Endothelial cell of umbilical vein (primary cell): Measurements from ENCODE around the gene AIG1. TPM values are rescaled to one million over a fixed set of nuclear protein-coding genes. Genes with fewer than 3 reads are reported as not detected.

Source experiments
- BruUV-seq: library from RNA; stranded (reverse); fragments of 400-500 nt; replicated peaks from 2 replicates; lab custom pipeline; 2021; lab: Mats Ljungman, UMichigan
- CTCF ChIA-PET: fragments of 300-600, 350-600 bp; sonication (Branson Sonifier 250); formaldehyde crosslinking; loops from one replicate; lab custom pipeline; 2021; ENCODE audit warnings: antibody characterized with exemption, inconsistent platforms; lab: Charles Lee
- POLR2A ChIA-PET: fragments of 300-600, 350-600 bp; sonication (Branson Sonifier 250); formaldehyde crosslinking; loops from one replicate; lab custom pipeline; 2021; ENCODE audit warnings: antibody characterized with exemption, inconsistent platforms; lab: Charles Lee
- DNase-seq: peaks from one replicate; pipeline ENCODE4 v3.0.0-alpha.2; 2011; ENCODE audit warnings: low read depth, low spot score
- FAIRE-seq: peaks from 2 replicates; lab custom pipeline; 2011; peaks lifted over from hg19 to GRCh38; lab: Jason Lieb, UNC
- H2AFZ ChIP-seq: 2 replicates; pipeline ENCODE4 v1.6.0; 2012; ENCODE audit warnings: low read depth, low read length, control low read depth, inconsistent platforms
- H3K27ac ChIP-seq: 2 replicates; pipeline ENCODE4 v1.5.1; 2011; ENCODE audit warnings: low read depth, mild to moderate bottlenecking, control low read depth, low read length, moderate library complexity; ENCODE audit not compliant: insufficient read depth
- H3K27me3 ChIP-seq, 2 experiments: 2 replicates each; pipeline versions ENCODE4 v1.6.0 to v1.6.1; 2011; ENCODE audit warnings: low read length in 2 of 2, mixed read lengths in 1 of 2; ENCODE audit not compliant: control insufficient read depth in 2 of 2, insufficient read depth in 2 of 2
- H3K36me3 ChIP-seq, 2 experiments: 2 replicates in 1 of 2; 3 replicates in 1 of 2; pipeline ENCODE4 v1.5.1; 2011; ENCODE audit warnings: low read length in 2 of 2, mild to moderate bottlenecking in 1 of 2, moderate library complexity in 1 of 2; ENCODE audit not compliant: control insufficient read depth in 2 of 2, insufficient read depth in 2 of 2; ENCODE audit errors: extremely low read depth in 1 of 2
- H3K4me1 ChIP-seq: 3 replicates; pipeline ENCODE4 v1.5.1; 2011; ENCODE audit warnings: mild to moderate bottlenecking, low read length; ENCODE audit not compliant: control insufficient read depth, insufficient read depth; ENCODE audit errors: extremely low read depth
- H3K4me2 ChIP-seq: 2 replicates; pipeline ENCODE4 v1.6.1; 2011; ENCODE audit warnings: low read length, control low read depth, mixed read lengths; ENCODE audit not compliant: insufficient read depth
- H3K4me3 ChIP-seq, 3 experiments: fragments of 200-600 bp in 1 of 3; sonication (generic), shearing (Covaris generic) in 1 of 3; replicated peaks in 1 of 3; 2 replicates each; pipeline ENCODE4 v1.5.1; 2011 to 2016; ENCODE audit warnings: control low read depth in 3 of 3, low read length in 3 of 3, mild to moderate bottlenecking in 2 of 3, inconsistent platforms in 1 of 3, low read depth in 1 of 3, moderate library complexity in 1 of 3; ENCODE audit not compliant: insufficient read depth in 1 of 3
- H3K79me2 ChIP-seq: 2 replicates; pipeline ENCODE4 v1.6.0; 2012; ENCODE audit warnings: low read length, inconsistent platforms; ENCODE audit not compliant: control insufficient read depth, insufficient read depth
- H3K9ac ChIP-seq: replicated peaks from 2 replicates; pipeline ENCODE3; 2011; ENCODE audit warnings: low read length, control low read depth; ENCODE audit not compliant: insufficient read depth; ENCODE audit errors: extremely low read depth
- H3K9me1 ChIP-seq: replicated peaks from 3 replicates; pipeline ENCODE4 v1.6.0; 2011; ENCODE audit warnings: mild to moderate bottlenecking, low read length; ENCODE audit not compliant: control insufficient read depth, insufficient read depth; ENCODE audit errors: extremely low read depth
- H3K9me3 ChIP-seq: replicated peaks from 2 replicates; pipeline ENCODE4 v1.5.1; 2012; ENCODE audit warnings: low read length, inconsistent platforms; ENCODE audit not compliant: control insufficient read depth, insufficient read depth
- H4K20me1 ChIP-seq: replicated peaks from 2 replicates; pipeline ENCODE3; 2011; ENCODE audit warnings: mild to moderate bottlenecking, low read length; ENCODE audit not compliant: control insufficient read depth, insufficient read depth; ENCODE audit errors: extremely low read depth
- CTCF ChIP-seq, 2 donors: IDR thresholded peaks; 1 replicate in 1 of 2; 2 replicates in 1 of 2; pipeline ENCODE4 v1.5.1; 2011; ENCODE audit warnings: low read length in 2 of 2, mild to moderate bottlenecking in 2 of 2, moderate library complexity in 2 of 2, control low read depth in 1 of 2, inconsistent platforms in 1 of 2, low read depth in 1 of 2; ENCODE audit not compliant: insufficient read depth in 1 of 2; ENCODE audit errors: extremely low read depth in 1 of 2
- EZH2 ChIP-seq: IDR thresholded peaks from 2 replicates; pipeline ENCODE4 v1.6.1; 2012; ENCODE audit warnings: borderline replicate concordance, low read depth, mild to moderate bottlenecking, moderate library complexity, low read length, inconsistent platforms; ENCODE audit not compliant: severe bottlenecking
- FOS ChIP-seq: IDR thresholded peaks from 2 replicates; pipeline ENCODE4 v1.6.1; 2011; ENCODE audit warnings: mild to moderate bottlenecking, low read length, moderate library complexity, borderline replicate concordance; ENCODE audit not compliant: insufficient read depth
- GATA2 ChIP-seq: IDR thresholded peaks from 2 replicates; pipeline ENCODE4 v1.7.0; 2011; ENCODE audit warnings: low read depth, mild to moderate bottlenecking, moderate library complexity, mixed read lengths, low read length; ENCODE audit not compliant: insufficient read length, insufficient read depth
- JUN ChIP-seq: IDR thresholded peaks from 2 replicates; pipeline ENCODE4 v1.6.1; 2011; ENCODE audit warnings: borderline replicate concordance, low read depth; ENCODE audit not compliant: insufficient read length, insufficient read depth
- MAX ChIP-seq: IDR thresholded peaks from 2 replicates; pipeline ENCODE4 v1.6.1; 2011; ENCODE audit not compliant: insufficient read depth, insufficient read length
- MYC ChIP-seq: IDR thresholded peaks from one replicate; pipeline ENCODE4 v1.6.1; 2011; ENCODE audit warnings: mild to moderate bottlenecking, low read depth, low read length
- POLR2A ChIP-seq: IDR thresholded peaks from 2 replicates; pipeline ENCODE4 v1.6.1; 2012; ENCODE audit warnings: low read depth, mild to moderate bottlenecking, control low read depth, low read length
- POLR2AphosphoS5 ChIP-seq: IDR thresholded peaks from 2 replicates; pipeline ENCODE4 v1.6.1; 2012; ENCODE audit warnings: low read depth, mild to moderate bottlenecking, control low read depth, low read length, moderate library complexity; ENCODE audit not compliant: insufficient read depth
- dilution Hi-C: fragments of 300-500 bp; cut with MboI; formaldehyde crosslinking; loops from one replicate; pipeline ENCODE4 v1.15.0; 2019; ENCODE audit warnings: low sequenced_read_pairs; ENCODE audit not compliant: extremely low pct_ligation_motif_present
- intact Hi-C: fragments of 100-400 bp; cut with micrococcal nuclease; formaldehyde crosslinking; loops from one replicate; pipeline ENCODE4 v1.10.0; 2022
- polyA plus RNA-seq, 4 experiments: library from polyadenylated mRNA; depleted of rRNA in 3 of 4; stranded (reverse) in 3 of 4; unstranded in 1 of 4; fragments of >200 nt; gene quantifications; 2 replicates each; pipeline versions ENCODE4 v1.2.1 to v1.2.3, GENCODE V29; 2011 to 2012; ENCODE audit warnings: missing spikeins in 1 of 4
- total RNA-seq: library from RNA; stranded (reverse); gene quantifications from 2 replicates; pipeline ENCODE4 v1.2.3, GENCODE V29; 2021

The AIG1 gene
- total and polyA plus RNA-seq, 2 donors (not counting 3 experiments of a cell fraction or from before 2014, with no cell fraction given) = 17.7 to 22.7 TPM

GRCh38 chr6:143251288-143251687 lies 190.6 kb downstream of the AIG1 start:
- DNase-seq (no peak), FAIRE-seq (no peak)
- H4K20me1 ChIP-seq = no peaks in the 10 kb centered on the region
- H3K4me1 ChIP-seq = no peaks in the 10 kb centered on the region
- no peaks in the 10 kb centered on the region for H3K36me3 ChIP-seq
- no peak overlapping the region for H3K4me2 ChIP-seq
- ChIA-PET POLR2A (no interaction called here), CTCF (interaction anchor here (1.3 kb wide), 1 partner anchor 18 kb away, joined by 4 read pairs; no protein-coding TSS in a partner anchor)
- no peaks in the 10 kb centered on the region for H3K9me1 ChIP-seq
- no peak overlapping the region for H3K27ac ChIP-seq
- intact Hi-C loops = no loop called here
- no peaks in the 10 kb centered on the region for H3K9me3 ChIP-seq
- H3K4me3 ChIP-seq = no peak overlapping the region
- no peak overlapping the region for H2AFZ ChIP-seq
- no peaks in the 10 kb centered on the region for H3K79me2 ChIP-seq
- H3K9ac ChIP-seq = no peak overlapping the region
- dilution Hi-C loops = no loop called here
- H3K27me3 ChIP-seq = no peaks in the 10 kb centered on the region
- TF ChIP-seq POLR2A = no peak
- no peak for TF ChIP-seq CTCF (IDR thresholded peaks at IDR 0.05; ENCODE audit: extremely low read depth in 1 of 2, insufficient read depth in 1 of 2, low read depth in 1 of 2, low read length in 2 of 2)
- no peak for TF ChIP-seq POLR2AphosphoS5
- TF ChIP-seq EZH2 = no peak
- no peak for TF ChIP-seq MAX
- TF ChIP-seq MYC = no peak
- BruUV-seq = no TSS peak

GRCh38 chr6:143252961-143253360 lies 192.3 kb downstream of the AIG1 start:
- no peak overlapping the region for H3K27ac ChIP-seq

More at GRCh38 chr6:143252961-143253360, 192.3 kb downstream of the AIG1 start:
- no peaks in the 10 kb centered on the region for H3K4me1 ChIP-seq
- BruUV-seq = no TSS peak
- POLR2A ChIA-PET = no interaction called here
- no peak overlapping the region for H2AFZ ChIP-seq
- H3K4me2 ChIP-seq = no peak overlapping the region
- intact Hi-C loops (no loop called here), dilution Hi-C loops (no loop called here)
- H3K9ac ChIP-seq = no peak overlapping the region
- H3K9me1 ChIP-seq = no peaks in the 10 kb centered on the region
- H3K79me2 ChIP-seq = no peaks in the 10 kb centered on the region
- H3K36me3 ChIP-seq = no peaks in the 10 kb centered on the region
- H4K20me1 ChIP-seq = no peaks in the 10 kb centered on the region
- DNase-seq (no peak), FAIRE-seq (peak; percentile 8)
- H3K9me3 ChIP-seq = no peaks in the 10 kb centered on the region
- no peak overlapping the region for H3K4me3 ChIP-seq
- CTCF ChIA-PET = interaction anchor here (1.2 kb wide), 1 partner anchor 54 kb away, joined by 3 read pairs; no protein-coding TSS in a partner anchor
- no peak for TF ChIP-seq CTCF (IDR thresholded peaks at IDR 0.05; ENCODE audit: extremely low read depth in 1 of 2, insufficient read depth in 1 of 2, low read depth in 1 of 2, low read length in 2 of 2)
- no peak for TF ChIP-seq POLR2A
- no peak for TF ChIP-seq EZH2
- no peak for TF ChIP-seq FOS
- TF ChIP-seq POLR2AphosphoS5 = no peak
- TF ChIP-seq MYC = no peak
- no peak for TF ChIP-seq GATA2
- no peak for TF ChIP-seq MAX
- TF ChIP-seq JUN = no peak
- H3K27me3 ChIP-seq = no peaks in the 10 kb centered on the region
